MM.1S (cell line): ENCODE data around the gene ESRRA.

Experiments used
- CTCF ChIP-seq: fragments of 300-600 bp; sonication (generic); IDR thresholded peaks from 2 replicates; pipeline ENCODE4 v1.5.1; 2016; ENCODE audit warnings: antibody characterized with exemption, low read length, mixed read lengths
- EZH2 ChIP-seq: fragments of 300-600 bp; sonication (generic); optimal IDR thresholded peaks from 2 replicates; pipeline ENCODE3; 2017; ENCODE audit warnings: low read depth, mild to moderate bottlenecking, antibody characterized with exemption, low read length, mixed read lengths

- TF ChIP-seq CTCF (no peak), EZH2 (no peak)
Observed at GRCh38 chr11:64258946-64259532, 46.3 kb upstream of the ESRRA start.
